ENCODE results near the gene RRP9. TPM values are rescaled to one million over a fixed set of nuclear protein-coding genes. Genes with fewer than 3 reads are reported as not detected.
A peak's percentile ranks its signal among the peaks of the same experiment; 100 is the strongest.

Gene RRP9
- total and polyA plus RNA-seq, 9 donors = 4.9 to 32.7 (median 16.8) TPM

DNA sequence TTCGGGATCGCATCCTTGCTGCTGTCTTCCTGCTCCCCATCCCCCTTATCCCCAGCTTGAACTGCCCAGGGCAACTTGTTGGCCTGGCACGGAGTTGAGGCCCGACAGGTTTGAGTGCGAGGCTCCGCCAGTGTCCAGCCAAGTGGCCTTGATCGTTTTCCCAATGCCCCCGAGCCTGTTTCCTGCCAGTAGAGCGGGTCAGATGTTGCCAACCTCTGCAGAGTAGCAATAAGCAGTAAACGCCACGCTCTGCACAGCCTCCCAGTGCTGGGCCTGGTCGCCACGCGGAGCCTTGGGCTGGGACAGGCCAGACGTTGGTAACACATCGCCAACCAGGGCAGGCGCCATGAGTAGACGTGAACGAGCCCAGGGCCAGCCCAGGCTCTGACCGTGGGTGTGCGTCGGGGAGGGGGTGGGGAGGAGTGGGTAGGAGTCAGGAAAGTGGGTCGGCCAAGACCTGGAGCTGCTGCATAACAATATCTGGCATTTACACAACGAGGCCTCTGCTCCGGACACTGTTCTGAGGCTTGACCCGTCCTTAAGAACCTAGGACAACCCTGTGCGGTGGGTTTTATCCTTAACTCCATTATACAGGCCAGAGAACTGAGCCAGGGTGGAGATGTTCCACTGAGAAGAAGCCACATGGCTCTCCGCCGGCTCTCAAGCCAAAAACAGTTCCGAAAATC lies 32.7 kb upstream of the RRP9 start:
- Histone ChIP-seq H3K9me3 (no peaks in the 10 kb centered on the region), H3K36me3 (no peaks in the 10 kb centered on the region), H3K27me3 (no peaks in the 10 kb centered on the region), H3K27ac (peak overlapping the region; percentile 78 to 88), H3K4me3 (peak overlapping the region; percentile 44), H3K4me1 (ENCODE audit: insufficient read depth) (peaks cover 3% of the 10 kb centered on the region)
- TF ChIP-seq EP300 (IDR thresholded peaks at IDR 0.05) = no peak
- TF ChIP-seq, protein P1, sequence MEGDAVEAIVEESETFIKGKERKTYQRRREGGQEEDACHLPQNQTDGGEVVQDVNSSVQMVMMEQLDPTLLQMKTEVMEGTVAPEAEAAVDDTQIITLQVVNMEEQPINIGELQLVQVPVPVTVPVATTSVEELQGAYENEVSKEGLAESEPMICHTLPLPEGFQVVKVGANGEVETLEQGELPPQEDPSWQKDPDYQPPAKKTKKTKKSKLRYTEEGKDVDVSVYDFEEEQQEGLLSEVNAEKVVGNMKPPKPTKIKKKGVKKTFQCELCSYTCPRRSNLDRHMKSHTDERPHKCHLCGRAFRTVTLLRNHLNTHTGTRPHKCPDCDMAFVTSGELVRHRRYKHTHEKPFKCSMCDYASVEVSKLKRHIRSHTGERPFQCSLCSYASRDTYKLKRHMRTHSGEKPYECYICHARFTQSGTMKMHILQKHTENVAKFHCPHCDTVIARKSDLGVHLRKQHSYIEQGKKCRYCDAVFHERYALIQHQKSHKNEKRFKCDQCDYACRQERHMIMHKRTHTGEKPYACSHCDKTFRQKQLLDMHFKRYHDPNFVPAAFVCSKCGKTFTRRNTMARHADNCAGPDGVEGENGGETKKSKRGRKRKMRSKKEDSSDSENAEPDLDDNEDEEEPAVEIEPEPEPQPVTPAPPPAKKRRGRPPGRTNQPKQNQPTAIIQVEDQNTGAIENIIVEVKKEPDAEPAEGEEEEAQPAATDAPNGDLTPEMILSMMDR (IDR thresholded peaks at IDR 0.05) = peak in 1 of 3 donors; percentile 6
- intact Hi-C loops (cut with DNase I) = loop anchor here in 1 of 4 donors (1.0 kb wide), 1 partner anchor 32 kb away; the partner anchor contains the start of gene PARP3
- WGBS, 3 donors = 10 to 18% (median 13%) methylated on average over 30 of the region's 30 CpGs
- DNase-seq = peak; percentile 51 to 69 (median 66)

DNA sequence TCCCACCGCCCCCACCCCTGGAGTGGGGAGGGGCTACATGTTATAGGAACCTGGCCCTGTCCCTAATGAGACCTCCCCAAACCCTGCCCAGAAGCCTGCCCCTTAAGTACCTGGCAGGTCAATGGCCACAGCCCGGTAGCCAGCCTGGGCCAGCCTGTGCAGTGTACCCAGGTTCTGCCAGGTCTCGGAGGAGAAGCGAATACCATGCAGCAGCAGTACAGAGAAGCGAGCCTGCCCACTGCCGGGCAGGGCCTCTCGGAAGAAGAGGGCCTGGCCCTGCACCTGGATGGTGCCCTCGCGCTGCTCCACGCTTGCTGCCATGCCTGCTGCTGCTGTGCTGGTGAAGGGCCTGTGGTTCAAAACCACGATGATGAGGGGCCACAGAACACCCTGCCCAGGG lies 29.6 kb upstream of the RRP9 start:
- Histone ChIP-seq H3K9me3 (no peaks in the 10 kb centered on the region), H3K36me3 (no peaks in the 10 kb centered on the region), H3K27me3 (no peaks in the 10 kb centered on the region), H3K4me3 (no peak overlapping the region), H3K4me1 (ENCODE audit: insufficient read depth) (peaks cover 11% of the 10 kb centered on the region), H3K27ac (no peak overlapping the region)
- no peak for TF ChIP-seq POLR2A (IDR thresholded peaks at IDR 0.05)
- TF ChIP-seq, protein P1 (IDR thresholded peaks at IDR 0.05) = no peak
- TF ChIP-seq EP300 (IDR thresholded peaks at IDR 0.05) = no peak
- 90 to 97% (median 93%) methylated on average over 10 to 11 of the region's 11 CpGs for WGBS, 3 donors
- intact Hi-C loops (cut with DNase I) = no loop called here
- DNase-seq = peak in 1 of 5 donors; percentile 16

DNA sequence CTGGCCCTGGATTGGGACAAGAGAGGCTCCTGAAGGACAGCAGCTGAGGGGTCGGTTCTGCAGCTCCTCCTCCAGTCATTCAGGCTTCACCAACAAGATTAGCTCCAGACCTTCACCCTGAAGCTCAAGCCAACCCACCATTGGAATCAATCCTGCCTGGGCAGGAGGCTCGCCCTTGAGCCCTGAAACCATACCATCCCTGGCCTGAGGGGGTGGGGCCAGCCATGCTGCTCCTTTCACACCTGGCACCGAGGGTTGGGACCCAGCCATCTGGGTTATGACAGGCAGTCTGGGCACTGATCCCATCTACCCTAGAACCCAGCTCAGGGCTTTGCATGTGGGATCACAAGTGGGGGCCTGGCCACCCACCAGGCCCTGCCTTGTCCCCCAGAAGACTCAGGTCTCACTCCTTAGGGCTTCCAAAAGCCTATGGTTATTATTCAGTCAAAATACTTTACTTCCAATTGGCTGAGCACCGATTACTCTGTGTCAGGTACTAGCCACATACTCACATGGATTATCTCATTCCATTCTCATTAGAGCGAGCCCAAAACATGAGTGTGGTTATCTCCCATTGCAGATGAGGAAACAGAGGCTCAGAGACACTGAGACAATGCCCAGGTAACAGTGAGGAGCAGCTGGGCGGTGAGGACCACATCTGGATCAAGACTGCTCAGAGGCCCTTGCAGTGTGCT lies 29.0 kb upstream of the RRP9 start:
- no peak for DNase-seq
- no peak overlapping the region for H3K27ac ChIP-seq
- H3K9me3 ChIP-seq = no peaks in the 10 kb centered on the region
- H3K4me3 ChIP-seq = no peak overlapping the region
- 74 to 77% (median 75%) methylated on average over 6 of the region's 6 CpGs for WGBS, 3 donors
- peaks cover 11% of the 10 kb centered on the region for H3K4me1 ChIP-seq (ENCODE audit: insufficient read depth)
- no peak for TF ChIP-seq POLR2A (IDR thresholded peaks at IDR 0.05)
- TF ChIP-seq, protein P1 (IDR thresholded peaks at IDR 0.05) = no peak
- no peaks in the 10 kb centered on the region for H3K36me3 ChIP-seq
- intact Hi-C loops (cut with DNase I) = no loop called here
- no peaks in the 10 kb centered on the region for H3K27me3 ChIP-seq

DNA sequence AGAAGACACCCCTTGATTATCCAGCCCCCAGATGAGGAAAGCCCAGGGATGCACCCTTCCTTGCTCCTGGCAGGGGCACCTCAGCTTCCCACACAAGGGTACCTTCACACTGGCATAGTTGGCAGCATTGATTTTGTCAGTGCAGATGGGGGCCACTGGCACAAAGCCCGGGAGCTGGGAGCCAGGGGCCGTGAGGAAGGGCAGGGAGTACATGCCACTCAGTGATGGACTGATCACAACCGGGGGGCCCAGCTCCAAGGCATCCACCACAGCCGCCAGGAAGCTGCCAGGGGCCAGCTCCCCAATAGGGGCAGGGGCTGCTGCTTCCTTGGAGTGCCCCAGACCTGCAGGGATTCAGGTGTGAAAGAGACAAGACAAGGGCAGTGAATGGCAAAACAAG lies 28.1 kb upstream of the RRP9 start:
- peaks cover 11% of the 10 kb centered on the region for H3K4me1 ChIP-seq (ENCODE audit: insufficient read depth)
- H3K4me3 ChIP-seq = no peak overlapping the region
- intact Hi-C loops (cut with DNase I) = no loop called here
- H3K27me3 ChIP-seq = no peaks in the 10 kb centered on the region
- TF ChIP-seq EP300 (IDR thresholded peaks at IDR 0.05) = no peak
- no peak for TF ChIP-seq POLR2A (IDR thresholded peaks at IDR 0.05)
- TF ChIP-seq, protein P1 (IDR thresholded peaks at IDR 0.05) = no peak
- DNase-seq = no peak
- H3K9me3 ChIP-seq = no peaks in the 10 kb centered on the region
- H3K36me3 ChIP-seq = no peaks in the 10 kb centered on the region
- 70 to 79% (median 73%) methylated on average over 4 of the region's 4 CpGs for WGBS, 3 donors
- no peak overlapping the region for H3K27ac ChIP-seq
